Keratinocyte (primary cell): Measurements from ENCODE around the gene LIN7B. TPM values are rescaled to one million over a fixed set of nuclear protein-coding genes. Genes with fewer than 3 reads are reported as not detected.

Source experiments
- DNase-seq: peaks from one replicate; pipeline ENCODE4 v3.0.0-alpha.2; 2011; ENCODE audit warnings: low read depth, missing footprints, low spot score
- FAIRE-seq: peaks from 2 replicates; lab custom pipeline; 2011; peaks lifted over from hg19 to GRCh38; lab: Jason Lieb, UNC
- H2AFZ ChIP-seq: 2 replicates; pipeline ENCODE4 v1.6.0; 2012; ENCODE audit warnings: low read length, control low read depth, inconsistent platforms; ENCODE audit not compliant: control insufficient read depth
- H3K27ac ChIP-seq: 2 replicates; pipeline ENCODE4 v1.5.1; 2011; ENCODE audit warnings: low read length; ENCODE audit not compliant: control insufficient read depth, insufficient read depth
- H3K27me3 ChIP-seq: 3 replicates; pipeline ENCODE4 v1.6.0; 2011; ENCODE audit warnings: low read length; ENCODE audit not compliant: control insufficient read depth, insufficient read depth; ENCODE audit errors: extremely low read depth
- H3K36me3 ChIP-seq, 2 experiments: 2 replicates in 1 of 2; 3 replicates in 1 of 2; pipeline ENCODE4 v1.5.1; 2011; ENCODE audit warnings: low read length in 2 of 2, mild to moderate bottlenecking in 1 of 2; ENCODE audit not compliant: control insufficient read depth in 2 of 2, insufficient read depth in 2 of 2; ENCODE audit errors: extremely low read depth in 1 of 2
- H3K4me1 ChIP-seq: 3 replicates; pipeline ENCODE4 v1.5.1; 2011; ENCODE audit warnings: low read length; ENCODE audit not compliant: control insufficient read depth, insufficient read depth; ENCODE audit errors: extremely low read depth
- H3K4me2 ChIP-seq: 3 replicates; pipeline ENCODE4 v1.6.0; 2011; ENCODE audit warnings: low read depth, low read length; ENCODE audit not compliant: control insufficient read depth, insufficient read depth; ENCODE audit errors: extremely low read depth
- H3K4me3 ChIP-seq, 3 experiments: fragments of 200-600 bp in 1 of 3; sonication (generic) in 1 of 3; 2 replicates in 2 of 3; 3 replicates in 1 of 3; pipeline ENCODE4 v1.5.1; 2011 to 2016; ENCODE audit warnings: low read length in 3 of 3, mild to moderate bottlenecking in 3 of 3, control low read depth in 2 of 3, inconsistent platforms in 1 of 3, low read depth in 1 of 3, mixed read lengths in 1 of 3, mixed run types in 1 of 3, moderate library complexity in 1 of 3; ENCODE audit not compliant: control insufficient read depth in 2 of 3, insufficient read depth in 2 of 3; ENCODE audit errors: extremely low read depth in 1 of 3
- H3K79me2 ChIP-seq: 2 replicates; pipeline ENCODE4 v1.6.0; 2012; ENCODE audit warnings: low read length; ENCODE audit not compliant: control insufficient read depth, insufficient read depth
- H3K9ac ChIP-seq: 3 replicates; pipeline ENCODE4 v1.6.0; 2011; ENCODE audit warnings: low read length; ENCODE audit not compliant: control insufficient read depth, insufficient read depth; ENCODE audit errors: extremely low read depth
- H3K9me1 ChIP-seq: 3 replicates; pipeline ENCODE4 v1.6.0; 2011; ENCODE audit warnings: low read length; ENCODE audit not compliant: control insufficient read depth, insufficient read depth; ENCODE audit errors: extremely low read depth
- H3K9me3 ChIP-seq: 2 replicates; pipeline ENCODE4 v1.5.1; 2012; ENCODE audit warnings: low read depth, low read length; ENCODE audit not compliant: control insufficient read depth
- H4K20me1 ChIP-seq: 3 replicates; pipeline ENCODE4 v1.6.0; 2011; ENCODE audit warnings: low read length; ENCODE audit not compliant: control insufficient read depth, insufficient read depth; ENCODE audit errors: extremely low read depth
- EZH2 ChIP-seq: IDR thresholded peaks from one replicate; pipeline ENCODE4 v1.6.1; 2012; ENCODE audit warnings: inconsistent platforms, mild to moderate bottlenecking, low read length, moderate library complexity
- dilution Hi-C: fragments of 300-500 bp; cut with MboI; formaldehyde crosslinking; loops from one replicate; pipeline ENCODE4 v1.7.0; 2020; ENCODE audit warnings: low sequenced_read_pairs; ENCODE audit not compliant: extremely low pct_ligation_motif_present
- polyA plus RNA-seq, 5 experiments: library from polyadenylated mRNA; depleted of rRNA in 3 of 5; stranded (reverse) in 3 of 5; stranded (forward) in 1 of 5; unstranded in 1 of 5; fragments of >200 nt; gene quantifications; 1 replicate in 1 of 5; 2 replicates in 3 of 5; 3 replicates in 1 of 5; pipeline versions ENCODE4 v1.2.1 to v1.2.3, GENCODE V29; 2011 to 2012; ENCODE audit warnings: missing spikeins in 2 of 5, low read depth in 1 of 5, low replicate concordance in 1 of 5
- TF ChIP-seq, protein P1 (sequence below), 3 experiments: IDR thresholded peaks in 1 of 3; conservative IDR thresholded peaks in 1 of 3; optimal IDR thresholded peaks in 1 of 3; 2 replicates in 2 of 3; 3 replicates in 1 of 3; pipeline versions ENCODE3 to v1.5.1; 2011; ENCODE audit warnings: low read length in 3 of 3, mild to moderate bottlenecking in 3 of 3, moderate library complexity in 2 of 3, control low read depth in 1 of 3, inconsistent platforms in 1 of 3; ENCODE audit not compliant: insufficient read depth in 2 of 3; ENCODE audit errors: extremely low read depth in 1 of 3

The LIN7B gene
- polyA plus RNA-seq, 1 donor (not counting 4 experiments of a cell fraction or from before 2014, with no cell fraction given): 1.6 TPM

DNA sequence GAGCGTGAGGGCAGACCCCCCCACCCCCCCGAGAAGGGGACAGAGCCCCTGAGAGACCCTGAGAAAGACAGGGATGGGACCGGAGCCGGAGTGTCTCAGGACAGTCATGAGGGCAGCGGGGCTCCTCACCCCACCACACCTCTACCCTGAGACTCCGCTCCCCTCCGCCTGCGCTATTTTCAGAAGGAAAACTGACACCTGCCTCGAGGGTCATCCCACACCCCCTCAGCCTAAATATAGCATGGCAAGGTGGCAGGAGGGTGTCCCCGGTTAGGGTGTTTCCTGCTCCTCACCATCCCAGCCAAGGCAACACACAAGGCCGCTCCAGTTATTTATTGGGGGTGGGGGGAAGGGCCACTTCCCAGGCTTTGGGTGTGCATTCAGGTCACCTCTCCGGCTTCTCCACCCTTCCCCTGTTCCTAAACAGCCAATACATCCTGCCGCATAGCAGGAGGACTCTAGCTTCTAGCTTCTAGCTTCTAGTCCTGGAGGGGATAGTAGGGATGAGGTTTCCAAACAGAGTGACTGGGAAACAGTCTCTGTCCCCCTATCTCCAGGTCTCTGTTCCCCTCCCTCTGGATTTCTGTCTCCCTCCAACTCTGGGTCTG is 48.2 kb upstream of the LIN7B start:
- Histone ChIP-seq H3K9ac (no peak overlapping the region), H2AFZ (no peak overlapping the region), H3K27ac (no peak overlapping the region), H3K4me1 (peaks cover 12% of the 10 kb centered on the region), H3K9me1 (no peaks in the 10 kb centered on the region), H3K36me3 (peaks cover 3 to 4% of the 10 kb centered on the region in 2 experiments), H3K79me2 (no peaks in the 10 kb centered on the region), H3K9me3 (no peaks in the 10 kb centered on the region), H3K27me3 (peaks cover 24% of the 10 kb centered on the region), H3K4me2 (no peak overlapping the region), H4K20me1 (no peaks in the 10 kb centered on the region), H3K4me3 (no peak overlapping the region)
- no peak for FAIRE-seq
- dilution Hi-C loops: no loop called here
- no peak for TF ChIP-seq EZH2
- TF ChIP-seq, protein P1, sequence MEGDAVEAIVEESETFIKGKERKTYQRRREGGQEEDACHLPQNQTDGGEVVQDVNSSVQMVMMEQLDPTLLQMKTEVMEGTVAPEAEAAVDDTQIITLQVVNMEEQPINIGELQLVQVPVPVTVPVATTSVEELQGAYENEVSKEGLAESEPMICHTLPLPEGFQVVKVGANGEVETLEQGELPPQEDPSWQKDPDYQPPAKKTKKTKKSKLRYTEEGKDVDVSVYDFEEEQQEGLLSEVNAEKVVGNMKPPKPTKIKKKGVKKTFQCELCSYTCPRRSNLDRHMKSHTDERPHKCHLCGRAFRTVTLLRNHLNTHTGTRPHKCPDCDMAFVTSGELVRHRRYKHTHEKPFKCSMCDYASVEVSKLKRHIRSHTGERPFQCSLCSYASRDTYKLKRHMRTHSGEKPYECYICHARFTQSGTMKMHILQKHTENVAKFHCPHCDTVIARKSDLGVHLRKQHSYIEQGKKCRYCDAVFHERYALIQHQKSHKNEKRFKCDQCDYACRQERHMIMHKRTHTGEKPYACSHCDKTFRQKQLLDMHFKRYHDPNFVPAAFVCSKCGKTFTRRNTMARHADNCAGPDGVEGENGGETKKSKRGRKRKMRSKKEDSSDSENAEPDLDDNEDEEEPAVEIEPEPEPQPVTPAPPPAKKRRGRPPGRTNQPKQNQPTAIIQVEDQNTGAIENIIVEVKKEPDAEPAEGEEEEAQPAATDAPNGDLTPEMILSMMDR (optimal IDR thresholded peaks at IDR 0.05 in 1 of 3, IDR thresholded peaks at IDR 0.05 in 1 of 3, conservative IDR thresholded peaks at IDR 0.05 in 1 of 3; ENCODE audit: extremely low read depth in 1 of 3, insufficient read depth in 2 of 3, low read length in 3 of 3): no peak
- DNase-seq: no peak

DNA sequence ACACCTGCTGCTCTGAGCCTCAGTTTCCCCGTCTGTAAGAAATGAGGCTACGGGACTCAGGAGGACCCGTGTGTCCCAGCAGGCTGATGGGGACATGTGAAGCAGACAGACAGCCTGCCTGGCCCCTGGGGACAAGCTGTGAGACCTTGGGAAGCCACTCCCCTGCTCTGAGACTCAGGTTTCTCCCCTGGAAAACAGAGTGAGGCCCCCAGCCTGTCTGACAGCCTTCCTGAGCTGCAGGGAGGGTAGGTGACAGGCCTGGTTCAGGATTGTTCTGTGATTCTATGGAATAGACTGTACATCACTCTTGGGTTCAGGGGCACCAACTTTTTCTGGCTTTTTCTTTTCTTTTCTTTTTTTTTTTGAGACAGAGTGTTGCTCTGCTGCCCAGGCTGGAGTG is 46.6 kb upstream of the LIN7B start:
- no peaks in the 10 kb centered on the region for H3K79me2 ChIP-seq
- no peaks in the 10 kb centered on the region for H3K9me3 ChIP-seq
- no peaks in the 10 kb centered on the region for H3K9me1 ChIP-seq
- H4K20me1 ChIP-seq: no peaks in the 10 kb centered on the region
- peaks cover 38% of the 10 kb centered on the region for H3K27me3 ChIP-seq
- no peak overlapping the region for H3K9ac ChIP-seq
- H3K4me3 ChIP-seq: no peak overlapping the region
- FAIRE-seq (no peak), DNase-seq (no peak)
- H3K36me3 ChIP-seq: peaks cover 0 to 4% of the 10 kb centered on the region in 2 experiments
- TF ChIP-seq, protein P1 (optimal IDR thresholded peaks at IDR 0.05 in 1 of 3, IDR thresholded peaks at IDR 0.05 in 1 of 3, conservative IDR thresholded peaks at IDR 0.05 in 1 of 3; ENCODE audit: extremely low read depth in 1 of 3, insufficient read depth in 2 of 3, low read length in 3 of 3): no peak
- TF ChIP-seq EZH2: no peak
- H2AFZ ChIP-seq: no peak overlapping the region
- no peak overlapping the region for H3K4me2 ChIP-seq
- no peak overlapping the region for H3K27ac ChIP-seq
- dilution Hi-C loops: no loop called here
- peaks cover 12% of the 10 kb centered on the region for H3K4me1 ChIP-seq
